ENCODE results near the gene ARID1A.

GRCh38 chr1:26749458-26749857 is 53.6 kb downstream of the ARID1A start:
- TF ChIP-seq FOXK1 (CRISPR knock-in tag; IDR thresholded peaks at IDR 0.05; ENCODE audit: borderline replicate concordance): no peak
- no peak for TF ChIP-seq ZNF436 (CRISPR knock-in tag; IDR thresholded peaks at IDR 0.05)
- TF ChIP-seq CTCF (IDR thresholded peaks at IDR 0.05 in 2 of 3, conservative IDR thresholded peaks at IDR 0.05 in 1 of 3; ENCODE audit: insufficient read depth in 2 of 3, low read depth in 1 of 3, low read length in 3 of 3): no peak
- no peak for TF ChIP-seq SMAD1 (IDR thresholded peaks at IDR 0.05; ENCODE audit: low read depth, low read length, partially characterized antibody)
- TF ChIP-seq POLR3G (IDR thresholded peaks at IDR 0.05; ENCODE audit: extremely low read depth, insufficient read length, insufficient replicate concordance): no peak
- no peak for TF ChIP-seq LARP7 (IDR thresholded peaks at IDR 0.05)
- TF ChIP-seq KAT8 (IDR thresholded peaks at IDR 0.05; ENCODE audit: low read depth): no peak
- no peak for TF ChIP-seq TFAP4 (CRISPR knock-in tag; IDR thresholded peaks at IDR 0.05; ENCODE audit: borderline replicate concordance)
- TF ChIP-seq GABPB1 (CRISPR knock-in tag; IDR thresholded peaks at IDR 0.05): no peak
- TF ChIP-seq ETS2 (tag; IDR thresholded peaks at IDR 0.05; ENCODE audit: borderline replicate concordance, poor library complexity, severe bottlenecking): no peak
- TF ChIP-seq POLR2AphosphoS5 (IDR thresholded peaks at IDR 0.05; ENCODE audit: control insufficient read depth, insufficient read depth, low read depth, low read length): no peak

All from K562 (cell line).